H1 (cell line): Measurements from ENCODE around the gene SZT2. TPM values are rescaled to one million over a fixed set of nuclear protein-coding genes. Genes with fewer than 3 reads are reported as not detected.
A peak's percentile ranks its signal among the peaks of the same experiment; 100 is the strongest.
"Not testable (repeated sequence)": the region's sequence is repeated elsewhere in the genome, so short reads cannot be mapped to it uniquely, and the experiment has no call there.

Source experiments
- CTCF ChIA-PET: fragments of 300-600 bp; sonication (Branson Sonifier 250); formaldehyde crosslinking; loops from one replicate; lab custom pipeline; 2021; ENCODE audit not compliant: partially characterized antibody; lab: Charles Lee
- POLR2A ChIA-PET: fragments of 300-600 bp; sonication (Branson Sonifier 250); formaldehyde crosslinking; loops from one replicate; lab custom pipeline; 2021; ENCODE audit warnings: inconsistent platforms; ENCODE audit not compliant: partially characterized antibody; lab: Charles Lee
- DNase-seq, 2 experiments: peaks; one replicate each; pipeline versions ENCODE4 v3.0.0 to v3.0.0-alpha.2; 2010 to 2022; ENCODE audit warnings: low spot score in 2 of 2, low read depth in 1 of 2, mixed read lengths in 1 of 2
- FAIRE-seq: peaks from 2 replicates; lab custom pipeline; 2011; peaks lifted over from hg19 to GRCh38; lab: Jason Lieb, UNC
- H2AFZ ChIP-seq: 2 replicates; pipeline ENCODE4 v1.8.1; 2012; ENCODE audit warnings: low read length, inconsistent platforms
- H2AK5ac ChIP-seq: 2 replicates; pipeline ENCODE4 v1.6.1; 2013; ENCODE audit warnings: low read depth, low read length
- H2BK120ac ChIP-seq: replicated peaks from 2 replicates; pipeline ENCODE3; 2013; ENCODE audit warnings: low read depth, low read length, inconsistent platforms
- H2BK12ac ChIP-seq: 2 replicates; pipeline ENCODE4 v1.6.1; 2013; ENCODE audit warnings: low read depth, low read length
- H2BK15ac ChIP-seq: 2 replicates; pipeline ENCODE4 v1.6.1; 2013; ENCODE audit warnings: low read length
- H2BK20ac ChIP-seq: 2 replicates; pipeline ENCODE4 v1.6.1; 2013; ENCODE audit warnings: low read length
- H2BK5ac ChIP-seq: 2 replicates; pipeline ENCODE4 v1.6.1; 2013; ENCODE audit warnings: low read depth, low read length
- H3K14ac ChIP-seq: 2 replicates; pipeline ENCODE4 v1.6.1; 2013; ENCODE audit warnings: inconsistent platforms; ENCODE audit not compliant: insufficient read length
- H3K18ac ChIP-seq: 2 replicates; pipeline ENCODE4 v1.6.1; 2013; ENCODE audit warnings: low read length; ENCODE audit errors: extremely low read depth
- H3K23ac ChIP-seq: 2 replicates; pipeline ENCODE4 v1.6.1; 2013; ENCODE audit warnings: inconsistent platforms; ENCODE audit not compliant: insufficient read length
- H3K23me2 ChIP-seq: 2 replicates; pipeline ENCODE4 v1.6.1; 2013; ENCODE audit warnings: low read depth, low read length
- H3K27ac ChIP-seq: 2 replicates; pipeline ENCODE4 v1.6.1; 2011; ENCODE audit warnings: low read depth, low read length, inconsistent platforms
- H3K27me3 ChIP-seq, 4 experiments: replicated peaks in 1 of 4; 1 replicate in 1 of 4; 2 replicates in 3 of 4; pipeline versions ENCODE4 v1.6.1 to v1.8.1; 2011 to 2013; ENCODE audit warnings: low read length in 3 of 4, mild to moderate bottlenecking in 3 of 4, inconsistent platforms in 2 of 4, mixed read lengths in 2 of 4, moderate library complexity in 1 of 4; ENCODE audit not compliant: control insufficient read depth in 3 of 4, insufficient read depth in 3 of 4; ENCODE audit errors: extremely low read depth in 1 of 4
- H3K36me3 ChIP-seq, 4 experiments: 2 replicates each; pipeline versions ENCODE4 v1.6.1 to v1.8.1; 2011 to 2013; ENCODE audit warnings: mild to moderate bottlenecking in 4 of 4, low read length in 3 of 4, moderate library complexity in 2 of 4, control low read depth in 1 of 4, inconsistent platforms in 1 of 4; ENCODE audit not compliant: insufficient read depth in 4 of 4, control insufficient read depth in 2 of 4
- H3K4ac ChIP-seq: replicated peaks from 2 replicates; pipeline ENCODE3; 2013; ENCODE audit warnings: low read length, low read depth, mixed read lengths, inconsistent platforms; ENCODE audit not compliant: insufficient read length
- H3K4me1 ChIP-seq, 4 experiments: replicated peaks in 1 of 4; 1 replicate in 1 of 4; 2 replicates in 3 of 4; pipeline versions ENCODE4 v1.6.1 to v1.8.1; 2011 to 2013; ENCODE audit warnings: low read length in 3 of 4, inconsistent platforms in 2 of 4, mixed read lengths in 1 of 4; ENCODE audit not compliant: insufficient read depth in 4 of 4, control insufficient read depth in 3 of 4
- H3K4me2 ChIP-seq, 2 experiments: 2 replicates each; pipeline versions ENCODE4 v1.6.1 to v1.8.1; 2011 to 2013; ENCODE audit warnings: low read depth in 2 of 2, low read length in 2 of 2, control low read depth in 1 of 2, inconsistent platforms in 1 of 2, mild to moderate bottlenecking in 1 of 2; ENCODE audit not compliant: insufficient read depth in 1 of 2
- H3K4me3 ChIP-seq, 4 experiments: fragments of 200-600, 300-600 bp in 1 of 4; sonication (generic), shearing (Covaris generic), sonication (Bioruptor Twin) in 1 of 4; 2 replicates each; pipeline versions ENCODE4 v1.5.1 to v1.8.1; 2011 to 2016; ENCODE audit warnings: low read length in 4 of 4, low read depth in 3 of 4, control low read depth in 2 of 4, inconsistent platforms in 2 of 4, mild to moderate bottlenecking in 2 of 4, mixed read lengths in 1 of 4, moderate library complexity in 1 of 4; ENCODE audit not compliant: insufficient read depth in 2 of 4; ENCODE audit errors: extremely low read depth in 1 of 4
- H3K56ac ChIP-seq: replicated peaks from 2 replicates; pipeline ENCODE3; 2013; ENCODE audit warnings: low read depth, mild to moderate bottlenecking, mixed read lengths, low read length, inconsistent platforms; ENCODE audit not compliant: insufficient read length
- H3K79me1 ChIP-seq: 2 replicates; pipeline ENCODE4 v1.6.1; 2013; ENCODE audit warnings: low read depth, low read length, control low read depth
- H3K79me2 ChIP-seq, 2 experiments: 2 replicates each; pipeline versions ENCODE4 v1.6.1 to v1.8.1; 2012 to 2013; ENCODE audit warnings: low read length in 2 of 2, mild to moderate bottlenecking in 2 of 2, inconsistent platforms in 1 of 2; ENCODE audit not compliant: insufficient read depth in 2 of 2, control insufficient read depth in 1 of 2
- H3K9ac ChIP-seq, 4 experiments: replicated peaks in 1 of 4; 1 replicate in 1 of 4; 2 replicates in 3 of 4; pipeline versions ENCODE4 v1.6.1 to v1.8.1; 2011 to 2013; ENCODE audit warnings: low read depth in 3 of 4, low read length in 3 of 4, control low read depth in 2 of 4, mild to moderate bottlenecking in 2 of 4, moderate library complexity in 2 of 4, inconsistent platforms in 1 of 4; ENCODE audit errors: extremely low read depth in 1 of 4
- H3K9me3 ChIP-seq, 2 experiments: 2 replicates each; pipeline versions ENCODE4 v1.6.1 to v1.8.1; 2012 to 2013; ENCODE audit warnings: mild to moderate bottlenecking in 2 of 2, moderate library complexity in 2 of 2, control low read depth in 1 of 2, inconsistent platforms in 1 of 2, low read depth in 1 of 2, low read length in 1 of 2, mixed read lengths in 1 of 2; ENCODE audit not compliant: insufficient read depth in 2 of 2
- H4K20me1 ChIP-seq, 2 experiments: replicated peaks in 1 of 2; 2 replicates each; pipeline versions ENCODE3 to v1.8.1; 2011 to 2013; ENCODE audit warnings: inconsistent platforms in 2 of 2, low read length in 2 of 2, mild to moderate bottlenecking in 1 of 2; ENCODE audit not compliant: insufficient read depth in 2 of 2, control insufficient read depth in 1 of 2
- H4K5ac ChIP-seq: 2 replicates; pipeline ENCODE4 v1.6.1; 2013; ENCODE audit warnings: low read length, low read depth, mixed read lengths, inconsistent platforms; ENCODE audit not compliant: insufficient read length
- H4K8ac ChIP-seq: 2 replicates; pipeline ENCODE4 v1.8.0; 2013; ENCODE audit warnings: mild to moderate bottlenecking, moderate library complexity, low read length, inconsistent platforms; ENCODE audit not compliant: insufficient read depth; ENCODE audit errors: extremely low read depth
- H4K91ac ChIP-seq: replicated peaks from 2 replicates; pipeline ENCODE3; 2013; ENCODE audit warnings: low read length, mixed read lengths, inconsistent platforms; ENCODE audit not compliant: insufficient read length
- WGBS, 2 experiments: shearing (Covaris generic) in 1 of 2; methylation state at CpG; one replicate each; pipeline versions ENCODE4 v1.1.6 to v1.1.7; 2013 to 2015; ENCODE audit warnings: low lambda C conversion rate in 2 of 2, mixed read lengths in 2 of 2, inconsistent platforms in 1 of 2, low coverage in 1 of 2, missing lambda C conversion rate in 1 of 2; ENCODE audit not compliant: insufficient replicate concordance in 2 of 2, insufficient coverage in 1 of 2, insufficient read length in 1 of 2; ENCODE audit errors: extremely low coverage in 1 of 2, missing lambda C conversion rate in 1 of 2; 5-methylcytosine and 5-hydroxymethylcytosine counted together
- polyA plus RNA-seq, 7 experiments: library from polyadenylated mRNA; depleted of rRNA in 3 of 7; stranded (reverse) in 5 of 7; unstranded in 2 of 7; fragments of >200 nt in 5 of 7; fragments of 200-250 nt in 2 of 7; gene quantifications; 1 replicate in 5 of 7; 2 replicates in 1 of 7; 4 replicates in 1 of 7; pipeline versions ENCODE4 v1.2.1 to v1.2.3, GENCODE V29; 2011 to 2013; ENCODE audit warnings: missing spikeins in 2 of 7, mixed read lengths in 2 of 7
- total RNA-seq: library from RNA; stranded (reverse); fragmentation: NEBNext Ultra II Directional; extraction: Animal tissue kit (Norgen Biotek cat#: 25700); gene quantifications from 2 replicates; pipeline ENCODE4 v1.2.1, GENCODE V29; 2021

SZT2 gene
- total and polyA plus RNA-seq, 2 of the 8 experiments (the other 6 are each of a cell fraction or from before 2014, with no cell fraction given): 4.7 to 12.9 TPM

- H2BK12ac ChIP-seq: peak overlapping the region; percentile 60; the same call in 1 of the 2 replicates
- H3K9me3 ChIP-seq, CTCF ChIA-PET, POLR2A ChIA-PET, H2BK15ac ChIP-seq, H2AK5ac ChIP-seq, H4K91ac ChIP-seq, H3K23me2 ChIP-seq, H3K18ac ChIP-seq, H2BK5ac ChIP-seq, H3K79me2 ChIP-seq, H3K23ac ChIP-seq, H3K4me1 ChIP-seq, H2AFZ ChIP-seq, H3K79me1 ChIP-seq, H4K20me1 ChIP-seq, H3K14ac ChIP-seq, H3K9ac ChIP-seq, H3K56ac ChIP-seq, H3K4ac ChIP-seq, H3K36me3 ChIP-seq, H2BK120ac ChIP-seq, H4K5ac ChIP-seq, H3K27ac ChIP-seq, H3K4me3 ChIP-seq, H3K4me2 ChIP-seq, H3K27me3 ChIP-seq, H4K8ac ChIP-seq, H2BK20ac ChIP-seq, DNase-seq: not testable (repeated sequence)
- 82% methylated on average over 9 of the region's 10 CpGs; no CpG with 5 or more reads in 1 of the 2 experiments for WGBS, 2 experiments
- FAIRE-seq: peak; percentile 87
Observed at GRCh38 chr1:43475611-43476401, 86.1 kb downstream of the SZT2 start.
